Activated T-helper 1 cell treated with anti-CD3 and anti-CD28 coated beads, Interleukin-2, amount 50 U/mL, for 16 hours (primary cell): ENCODE results near the gene RPTOR.
"Not testable (repeated sequence)": the region's sequence is repeated elsewhere in the genome, so short reads cannot be mapped to it uniquely, and the experiment has no call there.

Experiments used
- DNase-seq, 2 donors: peaks; one replicate each; pipeline ENCODE4 v3.0.0-alpha.2; 2020; ENCODE audit warnings: low read depth in 1 of 2, low spot score in 1 of 2

The RPTOR gene

DNA sequence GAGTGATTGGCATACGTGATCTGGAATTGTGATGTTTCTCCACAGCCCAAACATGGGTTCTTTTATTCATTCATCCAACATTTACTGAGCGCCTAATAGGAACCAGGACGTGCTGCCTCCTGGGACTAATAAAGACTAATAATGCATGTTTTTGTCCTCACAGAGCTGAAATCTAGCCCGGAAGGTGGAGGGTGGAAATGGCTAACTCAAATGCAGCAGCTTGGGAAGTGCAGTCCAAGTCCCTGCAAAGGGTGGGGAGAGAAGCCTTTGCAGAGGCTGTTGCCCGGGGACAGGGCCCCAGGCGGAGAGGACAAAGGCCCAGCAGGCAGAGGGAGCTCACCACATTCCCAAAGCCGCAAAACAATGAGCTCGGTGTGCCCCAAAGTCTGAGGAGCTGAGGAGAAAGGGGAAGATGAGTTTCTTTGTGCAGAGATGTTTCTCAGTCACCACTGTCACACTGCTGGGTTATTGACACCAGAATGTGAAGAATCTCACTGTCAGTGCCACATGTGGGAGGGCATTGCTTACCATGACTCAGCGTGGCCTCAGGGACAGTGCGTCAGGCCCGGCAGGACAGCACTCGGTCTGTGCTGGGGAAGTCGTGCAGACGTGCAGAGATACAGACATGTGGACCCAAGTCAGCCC, 328.8 kb downstream of the RPTOR start:
- no peak for DNase-seq

DNA sequence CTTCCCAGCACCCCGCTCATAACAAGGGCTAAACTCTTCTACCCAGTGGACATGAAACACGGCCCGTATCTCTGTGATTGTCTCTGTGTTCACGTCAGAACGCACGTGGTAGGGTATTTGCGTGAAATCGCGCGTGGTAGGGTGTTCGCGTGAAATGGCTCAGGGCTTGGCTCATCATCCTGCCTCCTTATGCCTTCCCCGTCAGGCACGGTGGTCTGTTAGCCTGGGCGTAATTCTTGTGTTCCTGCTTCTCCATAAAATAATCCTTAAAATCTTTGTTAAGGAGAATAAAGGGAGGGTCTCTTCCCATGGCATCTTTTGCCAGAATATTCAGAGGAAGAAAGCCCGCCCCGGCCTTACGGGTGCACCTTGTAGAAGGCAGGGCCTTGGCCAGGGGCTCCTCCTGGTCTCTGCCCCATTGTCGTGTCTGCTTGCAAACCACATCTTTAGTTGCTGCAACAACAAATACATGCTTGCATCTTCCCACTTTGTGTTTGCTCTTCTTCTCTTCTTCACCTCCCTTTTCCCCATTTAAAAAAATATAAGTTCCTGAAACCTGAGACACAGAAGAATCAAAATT, 330.3 kb downstream of the RPTOR start:
- no peak for DNase-seq

DNA sequence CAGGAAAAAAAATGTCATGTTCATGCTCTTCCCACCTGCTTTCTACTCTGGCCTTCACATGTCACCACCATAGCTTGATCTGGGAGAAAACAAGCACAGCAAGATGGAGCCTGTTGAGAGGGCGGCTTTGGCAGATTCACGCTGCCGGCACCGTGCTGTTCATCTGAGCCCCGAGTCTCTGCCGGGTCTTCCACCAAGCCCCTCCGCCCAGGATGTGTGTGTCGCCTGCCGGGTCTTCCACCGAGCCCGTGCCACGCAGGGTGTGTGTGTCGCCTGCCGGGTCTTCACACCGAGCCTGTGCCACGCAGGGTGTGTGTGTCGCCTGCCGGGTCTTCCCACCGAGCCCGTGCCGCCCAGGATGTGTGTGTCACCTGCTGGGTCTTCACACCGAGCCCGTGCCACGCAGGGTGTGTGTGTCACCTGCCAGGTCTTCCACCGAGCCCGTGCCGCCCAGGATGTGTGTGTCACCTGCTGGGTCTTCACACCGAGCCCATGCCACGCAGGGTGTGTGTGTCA, 330.9 kb downstream of the RPTOR start:
- not testable (repeated sequence) for DNase-seq

DNA sequence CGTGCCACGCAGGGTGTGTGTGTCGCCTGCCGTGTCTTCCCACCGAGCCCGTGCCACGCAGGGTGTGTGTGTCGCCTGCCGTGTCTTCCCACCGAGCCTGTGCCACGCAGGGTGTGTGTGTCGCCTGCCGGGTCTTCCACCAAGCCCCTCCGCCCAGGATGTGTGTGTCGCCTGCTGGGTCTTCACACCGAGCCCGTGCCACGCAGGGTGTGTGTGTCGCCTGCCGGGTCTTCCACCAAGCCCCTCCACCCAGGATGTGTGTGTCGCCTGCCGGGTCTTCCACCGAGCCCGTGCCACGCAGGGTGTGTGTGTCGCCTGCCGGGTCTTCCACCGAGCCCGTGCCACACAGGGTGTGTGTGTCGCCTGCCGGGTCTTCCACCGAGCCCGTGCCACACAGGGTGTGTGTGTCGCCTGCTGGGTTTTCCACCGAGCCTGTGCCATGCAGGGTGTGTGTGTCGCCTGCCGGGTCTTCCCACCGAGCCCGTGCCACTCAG, 331.9 kb downstream of the RPTOR start:
- DNase-seq = not testable (repeated sequence)

DNA sequence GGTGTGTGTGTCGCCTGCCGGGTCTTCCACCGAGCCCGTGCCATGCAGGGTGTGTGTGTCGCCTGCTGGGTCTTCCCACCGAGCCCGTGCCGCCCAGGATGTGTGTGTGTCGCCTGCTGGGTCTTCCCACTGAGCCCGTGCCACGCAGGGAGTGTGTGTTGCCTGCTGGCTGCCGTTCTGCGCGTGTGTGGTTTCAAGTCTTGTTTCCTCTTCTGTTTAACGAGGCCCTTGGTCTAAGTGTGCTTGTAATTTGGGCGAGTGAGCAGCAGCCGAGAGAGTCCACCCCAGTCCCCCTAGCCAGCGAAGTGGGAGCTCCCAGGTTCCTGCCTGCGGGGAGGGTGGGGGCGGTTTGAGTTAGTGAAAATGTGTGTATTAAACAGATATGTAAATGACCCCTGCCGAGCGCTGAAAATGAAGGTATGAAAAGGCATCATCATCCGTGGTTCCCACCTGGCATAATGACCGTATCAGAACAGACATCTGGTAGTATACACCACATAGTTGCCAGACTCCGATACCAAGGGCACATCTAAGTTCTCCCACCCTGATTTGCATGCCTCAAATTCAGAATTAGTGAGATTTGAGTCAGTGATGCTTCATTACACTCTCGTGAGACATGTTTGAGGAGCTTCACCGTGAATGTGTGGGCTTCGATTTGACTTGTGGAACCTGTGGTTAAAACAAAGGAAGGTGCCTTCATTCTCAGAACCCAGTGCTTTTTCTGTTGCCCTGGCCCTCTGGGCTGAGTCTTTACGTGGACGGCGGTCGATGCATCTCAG, 332.5 kb downstream of the RPTOR start:
- peak in 1 of 2 donors; percentile 42 for DNase-seq

DNA sequence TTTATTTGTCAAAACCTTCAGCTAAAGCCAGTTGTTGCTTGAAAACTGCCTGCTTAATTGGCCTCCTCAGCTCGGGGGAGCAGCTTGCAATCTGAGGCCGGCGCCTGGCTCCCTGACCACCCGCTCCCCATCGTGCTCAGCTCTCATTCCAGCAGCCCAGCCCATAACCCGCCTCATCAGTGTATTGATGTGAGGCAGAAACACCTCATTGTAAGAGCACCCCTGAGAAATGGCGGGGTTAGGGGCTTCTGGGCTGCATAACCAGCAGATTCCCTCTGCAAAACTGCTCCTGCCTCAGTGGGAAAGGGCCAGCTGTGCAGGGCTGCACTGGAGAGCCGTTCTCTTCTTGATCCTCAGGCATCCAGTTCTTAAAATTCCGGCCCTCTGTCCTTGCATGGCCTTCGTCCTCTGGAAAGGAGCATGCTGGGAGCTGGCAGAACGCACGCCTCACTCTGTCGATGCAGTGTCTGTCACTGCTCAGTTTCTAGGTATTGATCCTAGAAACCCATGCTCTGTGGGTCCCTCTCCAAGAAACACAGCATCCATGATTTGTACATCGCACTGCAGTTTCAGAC, 333.2 kb downstream of the RPTOR start:
- no peak for DNase-seq

DNA sequence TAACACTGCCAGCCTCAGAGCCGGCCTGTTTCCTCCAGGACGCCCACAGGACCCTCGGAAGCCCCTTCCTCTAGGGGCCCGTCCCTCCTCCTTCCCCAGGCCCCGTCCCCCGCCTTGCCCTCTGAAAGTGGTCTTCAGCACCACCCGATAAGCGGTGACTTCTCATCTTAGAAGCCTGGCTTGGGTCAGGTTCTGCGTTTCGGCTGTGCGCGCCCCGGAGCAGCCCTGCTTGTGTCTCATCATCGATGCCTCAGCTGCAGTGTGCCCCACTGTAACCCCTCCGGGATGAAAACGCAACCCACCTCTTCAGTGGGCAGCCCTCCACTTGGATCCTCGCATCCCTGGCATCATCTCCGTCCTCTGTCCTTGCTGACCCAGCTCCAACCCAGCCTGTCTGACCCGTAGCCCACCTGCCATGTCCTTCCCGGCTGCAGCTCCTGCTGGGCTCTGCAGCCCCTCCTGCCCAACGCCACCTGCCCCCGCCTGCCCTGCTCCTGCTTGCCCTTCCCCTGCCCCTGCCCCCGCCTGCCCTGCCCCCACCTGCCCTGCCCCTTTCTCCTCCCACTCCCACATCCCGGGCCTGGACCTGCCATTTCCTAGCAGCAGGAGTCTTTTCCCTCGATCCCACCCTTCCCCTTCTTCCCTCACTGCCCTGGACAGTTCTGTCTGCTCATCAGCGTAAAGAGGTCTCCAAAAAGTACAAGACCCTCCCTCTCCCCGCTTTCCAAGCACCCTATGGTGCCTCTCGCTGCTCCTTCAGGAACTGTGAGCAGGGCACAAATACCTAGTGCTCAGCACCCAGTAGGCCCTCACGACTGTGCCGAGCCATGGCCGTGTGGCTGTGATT, 334.5 kb downstream of the RPTOR start:
- DNase-seq = no peak

DNA sequence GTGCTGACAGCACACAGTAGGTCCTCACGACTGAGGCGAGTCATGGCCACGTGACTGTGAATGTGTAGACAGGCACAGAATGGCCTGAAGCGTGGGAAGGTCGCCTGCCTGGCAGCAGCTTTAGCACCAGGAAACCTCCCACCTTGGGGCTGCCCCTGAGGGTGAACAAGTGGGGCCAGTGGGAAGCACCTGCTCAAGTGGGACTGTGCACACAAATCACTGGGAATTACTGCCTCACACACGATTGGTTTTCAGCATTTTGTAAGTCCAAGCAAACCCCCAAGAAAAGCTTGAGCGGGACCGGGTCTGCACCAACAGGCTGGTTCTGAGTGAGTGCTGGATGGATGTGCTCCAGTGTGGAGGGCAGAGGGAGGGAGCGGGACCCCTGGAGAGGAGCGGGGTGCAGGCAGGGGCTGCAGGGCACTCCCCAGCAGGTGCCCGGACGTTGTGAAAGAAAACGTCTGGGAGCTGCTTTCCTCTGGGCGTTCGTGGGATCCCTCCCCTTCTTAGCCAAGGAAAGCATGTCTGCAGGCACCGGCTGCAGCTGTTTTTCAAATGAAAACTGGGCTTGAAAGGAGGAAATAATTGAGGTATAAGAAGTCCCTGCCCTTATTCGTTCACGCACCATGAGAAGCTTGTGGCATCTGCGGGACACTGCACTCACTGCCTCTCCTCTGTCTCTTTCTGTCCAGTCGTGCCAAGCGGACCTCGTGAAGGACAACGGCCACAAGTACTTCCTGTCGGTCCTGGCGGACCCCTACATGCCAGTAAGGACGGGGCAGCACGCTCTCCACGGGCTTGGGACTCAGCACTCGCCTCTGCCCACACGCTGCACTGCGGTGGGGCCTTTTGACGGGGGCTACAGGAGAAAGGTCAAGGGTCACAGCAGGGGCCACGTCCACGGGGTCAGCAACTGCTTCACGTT, 335.3 kb downstream of the RPTOR start:
- DNase-seq = no peak

DNA sequence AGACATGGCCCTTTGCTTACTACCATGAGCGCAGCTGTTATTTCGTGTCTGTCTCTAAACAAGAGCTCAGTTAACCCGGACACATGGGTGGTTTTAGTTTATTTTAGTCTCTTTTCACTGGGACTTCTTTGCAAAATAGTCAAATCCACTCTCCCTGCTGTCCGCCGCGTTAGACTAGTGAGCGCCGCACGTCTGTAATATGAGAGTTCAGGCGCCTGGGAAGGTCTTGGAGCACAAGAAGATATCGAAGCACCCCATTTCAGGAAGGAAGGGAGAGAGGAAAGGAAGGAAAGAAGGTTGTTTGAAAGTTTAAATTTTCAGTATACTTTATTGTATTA, 336.0 kb downstream of the RPTOR start:
- no peak for DNase-seq

DNA sequence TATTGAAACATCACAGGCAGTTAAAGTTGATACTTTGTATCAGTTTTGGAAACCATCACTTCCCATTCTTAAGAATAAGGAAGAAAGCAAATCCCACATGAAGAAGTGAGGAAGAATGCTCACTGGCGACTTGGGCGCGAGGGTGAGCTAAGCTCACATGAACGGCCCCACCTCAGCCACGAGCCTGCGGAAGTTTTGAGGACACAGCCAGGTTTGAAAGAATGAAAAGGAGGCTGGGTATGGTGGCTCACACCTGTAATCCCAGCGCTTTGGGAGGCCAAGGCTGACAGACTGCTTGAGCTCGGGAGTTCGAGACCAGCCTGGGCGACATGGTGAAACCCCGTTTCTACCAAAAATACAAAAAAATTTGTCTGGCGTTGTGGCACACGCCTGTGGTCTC, 336.7 kb downstream of the RPTOR start:
- DNase-seq = no peak

DNA sequence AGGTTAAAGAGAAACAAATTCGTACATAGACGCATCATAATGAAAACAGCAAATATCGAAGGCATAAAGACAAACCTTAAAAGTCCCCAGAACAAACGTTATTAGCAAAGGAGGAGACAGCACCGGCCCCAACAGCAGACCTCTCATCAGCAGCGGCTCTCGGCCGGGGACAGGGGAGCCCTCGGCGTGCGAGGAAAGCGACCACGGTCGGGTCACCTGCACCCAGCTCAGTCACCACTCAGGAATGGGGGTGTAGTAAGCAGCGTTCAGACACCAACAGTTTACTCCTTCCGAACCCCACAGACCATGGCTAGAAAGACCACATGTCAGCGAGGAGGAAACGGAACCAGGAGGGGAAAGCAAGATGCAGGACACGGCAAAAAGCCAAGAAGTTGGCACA, 337.7 kb downstream of the RPTOR start:
- DNase-seq = no peak

DNA sequence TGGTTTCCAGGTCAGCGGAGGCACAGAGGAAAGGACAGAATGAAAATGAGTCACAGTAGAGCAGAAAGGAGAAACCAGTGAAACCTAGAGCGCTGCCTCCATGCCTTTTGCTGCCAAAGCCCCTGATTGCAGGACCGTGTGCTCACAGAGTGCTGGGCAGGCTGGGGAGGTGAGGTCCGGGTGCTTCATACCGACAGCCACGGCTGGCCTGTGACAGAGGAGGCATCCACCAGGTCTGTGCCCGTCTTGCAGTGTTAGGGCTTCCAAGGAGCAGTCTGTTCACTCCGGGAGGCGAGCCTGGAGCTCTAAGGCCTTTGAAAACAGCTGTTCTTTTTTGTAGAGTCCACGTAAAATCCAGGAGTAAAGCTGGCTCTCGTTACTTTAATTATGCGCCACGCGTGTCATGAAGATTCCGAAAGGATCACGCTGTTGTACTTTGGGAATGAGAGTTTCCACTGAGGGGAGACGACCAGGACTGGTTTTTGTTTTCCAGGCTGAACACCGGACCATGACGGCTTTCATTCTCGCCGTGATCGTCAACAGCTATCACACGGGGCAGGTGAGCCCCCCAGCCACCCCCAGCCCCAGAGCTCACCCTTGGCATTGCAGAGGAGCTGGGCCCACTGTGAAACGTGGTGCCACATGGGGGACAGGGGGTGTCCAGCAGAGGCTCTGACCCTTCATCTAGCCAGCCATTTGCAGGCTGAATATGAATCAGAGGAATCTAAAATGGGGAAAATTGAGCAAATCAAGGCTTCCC, 338.5 kb downstream of the RPTOR start:
- DNase-seq = no peak

DNA sequence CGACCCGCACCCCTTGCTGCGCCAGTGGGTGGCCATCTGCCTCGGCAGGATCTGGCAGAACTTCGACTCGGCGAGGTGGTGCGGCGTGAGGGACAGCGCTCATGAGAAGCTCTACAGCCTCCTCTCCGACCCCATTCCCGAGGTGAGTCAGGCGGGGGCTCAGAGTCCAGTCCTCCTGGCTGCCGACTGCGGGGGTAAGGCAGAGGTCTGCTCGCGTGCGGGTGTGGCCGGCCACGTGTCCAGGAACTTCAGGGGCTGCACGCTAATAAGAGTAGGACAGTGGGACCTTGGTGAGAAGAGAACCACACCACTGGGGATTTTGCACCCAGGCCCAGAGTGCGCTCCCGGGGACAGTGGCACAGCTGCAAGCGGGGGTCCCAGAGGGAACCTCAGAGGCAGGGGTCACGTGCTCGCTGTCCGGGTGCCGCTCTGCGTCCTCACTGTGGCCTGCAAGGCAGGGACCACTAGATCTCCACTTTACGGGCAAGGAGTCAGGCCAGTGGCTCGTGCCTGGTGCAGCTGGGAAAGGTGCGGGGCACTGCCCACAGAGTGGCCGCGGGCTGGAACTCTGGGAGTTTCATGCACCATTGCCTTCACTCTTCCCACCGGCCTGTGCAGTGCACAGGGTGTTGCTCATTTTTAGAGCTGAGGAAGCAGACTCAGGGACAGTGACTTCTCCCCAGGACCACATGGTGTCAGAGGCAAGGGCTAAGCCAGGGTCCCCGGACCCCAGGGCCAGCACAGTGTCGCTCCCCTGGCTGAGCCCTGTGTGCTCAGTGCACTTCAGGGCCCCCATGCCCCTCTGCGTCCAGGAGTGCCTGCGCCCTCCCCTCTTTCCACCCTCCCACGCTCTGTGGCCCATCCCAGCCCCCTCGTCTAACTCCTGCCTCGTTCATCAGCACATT, 339.4 kb downstream of the RPTOR start:
- DNase-seq = no peak

DNA sequence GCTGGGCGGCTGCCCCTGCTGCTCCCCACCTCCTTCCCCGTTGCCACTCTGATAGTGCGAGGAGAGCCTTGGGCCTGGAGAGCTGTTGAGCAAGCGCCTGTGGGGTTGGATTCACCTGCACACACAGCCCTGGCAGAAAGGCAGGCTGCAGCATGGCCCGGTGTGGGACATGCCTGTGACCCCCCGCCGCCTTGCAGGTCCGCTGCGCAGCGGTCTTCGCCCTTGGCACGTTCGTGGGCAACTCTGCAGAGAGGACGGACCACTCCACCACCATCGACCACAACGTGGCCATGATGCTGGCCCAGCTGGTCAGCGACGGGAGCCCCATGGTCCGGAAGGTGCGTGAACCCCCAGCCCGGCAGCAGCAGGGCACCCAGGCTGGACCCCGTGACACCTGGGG, 340.2 kb downstream of the RPTOR start:
- no peak for DNase-seq

DNA sequence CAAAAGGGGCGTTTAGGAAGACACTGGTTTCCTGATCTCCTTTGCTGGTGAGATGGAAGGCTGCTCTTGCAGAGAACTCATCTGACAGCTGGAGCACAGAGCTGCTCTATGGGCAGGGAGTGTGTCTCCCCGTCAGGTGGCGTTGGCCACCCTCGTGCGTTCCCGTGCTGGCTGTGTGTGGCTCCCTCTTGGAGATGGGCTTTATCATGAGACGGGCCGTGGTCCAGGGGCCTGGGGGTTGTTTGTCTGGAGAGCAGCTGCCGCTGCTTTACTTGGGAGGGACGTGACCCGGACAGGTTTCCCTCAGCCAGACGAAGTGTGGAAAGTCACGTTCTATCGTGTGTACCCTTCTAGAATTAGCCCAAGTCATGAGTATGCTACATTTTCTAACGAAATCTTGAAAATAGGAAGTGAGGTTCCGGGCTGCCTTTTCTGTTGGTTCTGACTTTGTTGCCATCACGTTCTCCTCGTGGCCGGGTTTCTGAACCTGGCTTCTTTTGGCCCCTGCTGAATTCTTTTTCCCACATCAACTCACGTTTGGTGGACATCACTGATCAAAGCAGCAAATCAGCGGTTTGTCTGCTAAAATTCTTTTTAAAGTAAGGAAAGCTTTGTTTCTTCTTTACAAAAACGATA, 341.4 kb downstream of the RPTOR start:
- no peak for DNase-seq

DNA sequence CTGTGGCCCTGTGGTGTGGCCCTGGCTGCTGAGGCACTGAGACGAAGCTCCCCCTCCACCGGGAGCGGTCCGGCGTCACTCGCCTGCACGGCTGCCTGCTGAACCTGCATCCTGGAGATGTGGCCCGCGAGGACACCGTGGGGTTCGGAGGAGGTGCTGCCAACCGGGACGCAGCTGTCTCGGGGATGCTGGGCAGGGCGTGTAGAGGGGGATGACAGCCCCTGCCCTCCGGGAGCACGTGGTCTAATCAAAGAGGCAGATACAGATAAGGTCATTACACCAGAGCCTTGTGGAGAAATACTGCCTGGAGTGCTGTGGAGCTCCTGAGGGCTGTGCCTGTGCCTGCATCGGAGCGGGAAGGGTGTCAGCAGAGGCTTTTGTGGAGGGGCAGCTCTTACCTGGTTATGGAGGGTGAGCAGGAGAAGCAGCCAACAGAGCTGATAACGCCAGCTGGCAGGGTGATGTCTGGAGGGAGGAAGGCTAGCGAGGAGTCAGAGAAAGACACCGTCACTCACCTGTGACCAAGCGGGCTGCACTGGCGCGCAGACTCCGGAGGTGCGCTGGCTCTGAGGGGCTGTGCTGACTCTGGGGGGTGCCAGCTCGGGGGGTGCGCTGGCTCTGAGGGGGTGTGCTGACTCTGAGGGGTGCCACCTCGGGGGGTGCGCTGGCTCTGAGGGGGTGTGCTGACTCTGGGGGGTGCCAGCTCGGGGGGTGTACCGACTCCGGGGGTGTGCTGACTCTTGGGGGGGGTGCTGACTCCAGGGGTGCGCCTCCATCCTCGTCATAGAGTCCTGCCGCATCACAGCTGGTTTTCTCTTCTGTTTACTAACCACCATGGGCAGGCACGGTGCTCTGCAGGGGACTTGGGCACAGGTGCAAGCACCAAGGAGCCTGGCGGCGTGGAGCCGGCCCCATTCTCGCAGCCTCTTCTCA, 342.3 kb downstream of the RPTOR start:
- DNase-seq = no peak
